GM19328 (cell line): ENCODE data around the gene WFIKKN1.

Experiments
- ATAC-seq: cut with Tn5 transposase; IDR thresholded peaks from one replicate; pipeline ENCODE4 v1.9.1; 2021; ENCODE audit warnings: mild to moderate bottlenecking, moderate library complexity; ENCODE audit not compliant: unreplicated experiment

Gene WFIKKN1

GRCh38 chr16:630815-631405, at the start of gene WFIKKN1:
WFIKKN1 (plus strand) TSS chr16:630985; CDS start chr16:631254, 269 bp downstream.
- no peak for ATAC-seq

GRCh38 chr16:582218-582613, 48.6 kb upstream of the WFIKKN1 start:
- ATAC-seq, result no peak

- ATAC-seq, result no peak
These were observed 48.0 kb upstream of the WFIKKN1 start for GRCh38 chr16:582614-583331.

- no peak for ATAC-seq
These were observed 47.3 kb upstream of the WFIKKN1 start for GRCh38 chr16:583470-583814.

- ATAC-seq, result no peak
These were observed 46.8 kb upstream of the WFIKKN1 start for GRCh38 chr16:583815-584591.

GRCh38 chr16:585351-585750, 45.4 kb upstream of the WFIKKN1 start:
- no peak for ATAC-seq

GRCh38 chr16:586047-586644, 44.6 kb upstream of the WFIKKN1 start:
- no peak for ATAC-seq

GRCh38 chr16:586645-587590, 43.9 kb upstream of the WFIKKN1 start:
- no peak for ATAC-seq

GRCh38 chr16:588639-588888, 42.2 kb upstream of the WFIKKN1 start:
- ATAC-seq, result peak; percentile 4

- ATAC-seq, result peak; percentile 64
These were observed 41.7 kb upstream of the WFIKKN1 start for GRCh38 chr16:588889-589657.

- peak; percentile 66 for ATAC-seq
These were observed 41.1 kb upstream of the WFIKKN1 start, which contains the start of gene RAB40C for GRCh38 chr16:589658-590187. RAB40C (plus strand) TSS chr16:590066; CDS start chr16:590292, 226 bp downstream.

- no peak for ATAC-seq
These were observed 40.5 kb upstream of the WFIKKN1 start for GRCh38 chr16:590188-590814.

- ATAC-seq, result no peak
These were observed 40.0 kb upstream of the WFIKKN1 start for GRCh38 chr16:590815-591200.

- no peak for ATAC-seq
These were observed 39.6 kb upstream of the WFIKKN1 start for GRCh38 chr16:591231-591630.

- ATAC-seq, result no peak
These were observed 38.8 kb upstream of the WFIKKN1 start for GRCh38 chr16:591892-592517.

- no peak for ATAC-seq
These were observed 38.1 kb upstream of the WFIKKN1 start for GRCh38 chr16:592518-593306.

GRCh38 chr16:593406-593805, 37.4 kb upstream of the WFIKKN1 start:
- no peak for ATAC-seq

- no peak for ATAC-seq
These were observed 37.0 kb upstream of the WFIKKN1 start for GRCh38 chr16:593807-594206.
